CD14-positive monocyte (primary cell): Measurements from ENCODE around the gene DYNC1H1. TPM values are rescaled to one million over a fixed set of nuclear protein-coding genes. Genes with fewer than 3 reads are reported as not detected.

ENCODE experiments used
- DNase-seq, 3 donors: peaks; one replicate each; pipeline ENCODE4 v3.0.0-alpha.2; 2011 to 2022
- H2AFZ ChIP-seq: 2 replicates; pipeline ENCODE4 v1.6.0; 2012; ENCODE audit warnings: mild to moderate bottlenecking, low read depth, low read length, inconsistent platforms; ENCODE audit not compliant: insufficient read depth, poor library complexity, severe bottlenecking
- H3K27ac ChIP-seq, 2 donors: 1 replicate in 1 of 2; 2 replicates in 1 of 2; pipeline ENCODE4 v1.5.1; 2012 to 2013; ENCODE audit warnings: low read length in 2 of 2, control low read depth in 1 of 2, inconsistent platforms in 1 of 2, low read depth in 1 of 2, mild to moderate bottlenecking in 1 of 2
- H3K27me3 ChIP-seq, 2 donors: one replicate each; pipeline versions ENCODE4 v1.6.0 to v1.6.1; 2011 to 2013; ENCODE audit warnings: low read length in 2 of 2; ENCODE audit not compliant: control insufficient read depth in 2 of 2, insufficient read depth in 2 of 2
- H3K36me3 ChIP-seq, 2 donors: replicated peaks in 1 of 2; 1 replicate in 1 of 2; 2 replicates in 1 of 2; pipeline versions ENCODE4 v1.5.1 to v1.6.1; 2012 to 2013; ENCODE audit warnings: low read length in 2 of 2, control low read depth in 1 of 2, inconsistent platforms in 1 of 2, mild to moderate bottlenecking in 1 of 2; ENCODE audit not compliant: insufficient read depth in 2 of 2, control insufficient read depth in 1 of 2
- H3K4me1 ChIP-seq, 2 donors: 1 replicate in 1 of 2; 2 replicates in 1 of 2; pipeline versions ENCODE4 v1.5.1 to v1.6.1; 2012 to 2013; ENCODE audit warnings: low read length in 2 of 2, control low read depth in 1 of 2, inconsistent platforms in 1 of 2, mild to moderate bottlenecking in 1 of 2, moderate library complexity in 1 of 2; ENCODE audit not compliant: insufficient read depth in 2 of 2, control insufficient read depth in 1 of 2
- H3K4me2 ChIP-seq: replicated peaks from 2 replicates; pipeline ENCODE3; 2012; ENCODE audit warnings: low read length, moderate library complexity, mild to moderate bottlenecking; ENCODE audit not compliant: poor library complexity, severe bottlenecking; ENCODE audit errors: extremely low read depth
- H3K4me3 ChIP-seq, 3 experiments: fragments of 200-600 bp in 1 of 3; sonication (generic) in 1 of 3; replicated peaks in 1 of 3; 1 replicate in 2 of 3; 2 replicates in 1 of 3; pipeline ENCODE4 v1.5.1; 2011 to 2013; ENCODE audit warnings: low read length in 3 of 3, mild to moderate bottlenecking in 3 of 3, control low read depth in 2 of 3, low read depth in 2 of 3, inconsistent platforms in 1 of 3, moderate library complexity in 1 of 3
- H3K79me2 ChIP-seq: 2 replicates; pipeline ENCODE4 v1.6.0; 2012; ENCODE audit warnings: mild to moderate bottlenecking, control low read depth, inconsistent platforms, low read length, moderate library complexity; ENCODE audit not compliant: insufficient read depth
- H3K9ac ChIP-seq: 2 replicates; pipeline ENCODE4 v1.6.0; 2017; ENCODE audit warnings: low read length, mild to moderate bottlenecking; ENCODE audit not compliant: insufficient read depth, poor library complexity, severe bottlenecking
- H3K9me3 ChIP-seq, 2 donors: replicated peaks in 1 of 2; 1 replicate in 1 of 2; 2 replicates in 1 of 2; pipeline versions ENCODE4 v1.5.1 to v1.6.1; 2012 to 2013; ENCODE audit warnings: low read length in 2 of 2, control low read depth in 1 of 2; ENCODE audit not compliant: control insufficient read depth in 1 of 2, insufficient read depth in 1 of 2
- H4K20me1 ChIP-seq: 2 replicates; pipeline ENCODE4 v1.6.0; 2012; ENCODE audit warnings: mild to moderate bottlenecking, low read length, control low read depth, moderate library complexity; ENCODE audit not compliant: insufficient read depth
- H3K27ac Mint-ChIP-seq, 7 donors: one replicate each; pipeline ENCODE4 v1.8.0; 2020; ENCODE audit warnings: mild to moderate bottlenecking in 7 of 7, mixed read lengths in 7 of 7, moderate library complexity in 6 of 7, inconsistent platforms in 2 of 7
- H3K27me3 Mint-ChIP-seq, 3 donors: one replicate each; pipeline ENCODE4 v1.8.0; 2021 to 2022; ENCODE audit warnings: low read depth in 3 of 3, mild to moderate bottlenecking in 3 of 3, mixed read lengths in 3 of 3, moderate library complexity in 3 of 3, inconsistent platforms in 1 of 3
- H3K36me3 Mint-ChIP-seq, 2 donors: one replicate each; pipeline ENCODE4 v1.8.0; 2020; ENCODE audit warnings: mixed read lengths in 2 of 2, inconsistent platforms in 1 of 2, mild to moderate bottlenecking in 1 of 2
- H3K4me1 Mint-ChIP-seq: one replicate; pipeline ENCODE4 v1.8.0; 2020; ENCODE audit warnings: mild to moderate bottlenecking, mixed read lengths
- H3K4me3 Mint-ChIP-seq, 2 donors: one replicate each; pipeline ENCODE4 v1.8.0; 2020; ENCODE audit warnings: mild to moderate bottlenecking in 2 of 2, mixed read lengths in 2 of 2, moderate library complexity in 1 of 2
- H3K9me3 Mint-ChIP-seq, 7 donors: one replicate each; pipeline ENCODE4 v1.8.0; 2020 to 2022; ENCODE audit warnings: mixed read lengths in 7 of 7, mild to moderate bottlenecking in 6 of 7, moderate library complexity in 6 of 7, inconsistent platforms in 2 of 7
- WGBS: methylation state at CpG from one replicate; pipeline ENCODE4 v1.1.5; 2013; ENCODE audit warnings: missing lambda C conversion rate; ENCODE audit not compliant: insufficient coverage; 5-methylcytosine and 5-hydroxymethylcytosine counted together
- intact Hi-C, 2 donors: fragments of 100-400 bp; cut with micrococcal nuclease; formaldehyde crosslinking; loops; one replicate each; pipeline versions ENCODE4 v1.15.0 to v1.15.1; 2023
- polyA plus RNA-seq, 3 donors: library from polyadenylated mRNA; depleted of rRNA in 1 of 3; unstranded in 2 of 3; stranded (reverse) in 1 of 3; fragments of 300-500 nt in 2 of 3; fragments of >200 nt in 1 of 3; fragmentation: Illumina TruSeq in 2 of 3; gene quantifications; 1 replicate in 2 of 3; 2 replicates in 1 of 3; pipeline ENCODE4 v1.2.3, GENCODE V29; 2012 to 2021
- TF ChIP-seq, protein P1 (sequence below): fragments of 200-600 bp; IDR thresholded peaks from one replicate; pipeline ENCODE4 v1.8.0; 2022; ENCODE audit warnings: antibody characterized with exemption, mild to moderate bottlenecking

Gene DYNC1H1
- polyA plus RNA-seq, 3 donors: 14.7 to 87.3 (median 23.6) TPM

DNA sequence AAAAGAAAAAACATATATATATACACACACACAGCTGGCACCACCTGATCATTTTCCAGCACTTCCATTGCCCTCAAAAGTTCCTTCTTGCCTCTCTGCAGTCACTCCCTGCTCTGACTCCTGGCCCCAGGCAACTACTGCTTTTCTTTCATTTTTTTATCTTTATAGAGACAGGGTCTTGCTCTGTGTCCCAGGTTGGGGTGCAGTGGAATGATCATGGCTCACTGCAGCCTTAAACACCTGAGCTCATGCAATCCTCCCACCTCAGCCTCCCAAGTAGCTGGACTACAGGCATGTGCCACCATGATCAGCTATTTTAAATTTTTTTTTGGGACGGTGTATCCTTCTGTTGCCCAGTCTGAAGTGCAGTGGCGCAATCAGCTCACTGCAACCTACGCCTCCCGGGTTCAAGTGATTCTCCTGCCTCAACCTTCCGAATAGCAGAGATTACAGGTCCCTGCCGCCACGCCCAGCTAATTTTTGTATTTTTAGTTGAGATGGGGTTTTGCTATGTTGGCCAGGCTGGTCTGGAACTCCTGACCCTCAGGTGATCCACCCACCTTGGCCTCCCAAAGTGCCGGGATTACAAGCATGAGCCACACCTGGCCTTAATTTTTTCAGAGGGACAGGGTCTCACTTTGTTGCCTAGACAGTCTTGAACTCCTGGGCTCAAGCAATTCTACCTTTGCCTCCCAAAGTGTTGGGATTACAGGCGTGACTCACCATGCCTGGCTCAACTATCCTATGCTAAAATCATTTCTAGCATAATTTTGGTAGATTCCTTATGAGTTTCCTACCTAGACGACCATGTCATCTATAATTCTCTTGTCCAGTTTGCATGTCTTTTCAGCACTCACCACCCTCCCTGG is 114.7 kb downstream of the DYNC1H1 start:
- Histone ChIP-seq H3K4me1 (peaks cover 3 to 8% of the 10 kb centered on the region in 2 donors), H3K27me3 (no peaks in the 10 kb centered on the region), H2AFZ (no peak overlapping the region), H3K4me2 (no peak overlapping the region), H3K79me2 (peaks cover 21% of the 10 kb centered on the region), H4K20me1 (peaks cover 45% of the 10 kb centered on the region), H3K27ac (no peak overlapping the region), H3K9ac (no peak overlapping the region), H3K4me3 (no peak overlapping the region), H3K9me3 (no peaks in the 10 kb centered on the region), H3K36me3 (peaks cover 47 to 61% of the 10 kb centered on the region in 2 donors)
- WGBS: 96% methylated on average over 5 of the region's 10 CpGs
- no peak for DNase-seq
- intact Hi-C loops: no loop called here
- peaks cover 54 to 61% of the 10 kb centered on the region in 2 donors for H3K36me3 Mint-ChIP-seq
- H3K4me3 Mint-ChIP-seq: no peak overlapping the region
- peaks cover 0 to 1% (median 0%) of the 10 kb centered on the region in 3 donors for H3K27me3 Mint-ChIP-seq
- peak overlapping the region in 3 of 7 donors; percentile 27 to 79 (median 58) for H3K27ac Mint-ChIP-seq
- no peaks in the 10 kb centered on the region for H3K9me3 Mint-ChIP-seq
- TF ChIP-seq, protein P1, sequence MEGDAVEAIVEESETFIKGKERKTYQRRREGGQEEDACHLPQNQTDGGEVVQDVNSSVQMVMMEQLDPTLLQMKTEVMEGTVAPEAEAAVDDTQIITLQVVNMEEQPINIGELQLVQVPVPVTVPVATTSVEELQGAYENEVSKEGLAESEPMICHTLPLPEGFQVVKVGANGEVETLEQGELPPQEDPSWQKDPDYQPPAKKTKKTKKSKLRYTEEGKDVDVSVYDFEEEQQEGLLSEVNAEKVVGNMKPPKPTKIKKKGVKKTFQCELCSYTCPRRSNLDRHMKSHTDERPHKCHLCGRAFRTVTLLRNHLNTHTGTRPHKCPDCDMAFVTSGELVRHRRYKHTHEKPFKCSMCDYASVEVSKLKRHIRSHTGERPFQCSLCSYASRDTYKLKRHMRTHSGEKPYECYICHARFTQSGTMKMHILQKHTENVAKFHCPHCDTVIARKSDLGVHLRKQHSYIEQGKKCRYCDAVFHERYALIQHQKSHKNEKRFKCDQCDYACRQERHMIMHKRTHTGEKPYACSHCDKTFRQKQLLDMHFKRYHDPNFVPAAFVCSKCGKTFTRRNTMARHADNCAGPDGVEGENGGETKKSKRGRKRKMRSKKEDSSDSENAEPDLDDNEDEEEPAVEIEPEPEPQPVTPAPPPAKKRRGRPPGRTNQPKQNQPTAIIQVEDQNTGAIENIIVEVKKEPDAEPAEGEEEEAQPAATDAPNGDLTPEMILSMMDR: no peak
- peaks cover 17% of the 10 kb centered on the region for H3K4me1 Mint-ChIP-seq

DNA sequence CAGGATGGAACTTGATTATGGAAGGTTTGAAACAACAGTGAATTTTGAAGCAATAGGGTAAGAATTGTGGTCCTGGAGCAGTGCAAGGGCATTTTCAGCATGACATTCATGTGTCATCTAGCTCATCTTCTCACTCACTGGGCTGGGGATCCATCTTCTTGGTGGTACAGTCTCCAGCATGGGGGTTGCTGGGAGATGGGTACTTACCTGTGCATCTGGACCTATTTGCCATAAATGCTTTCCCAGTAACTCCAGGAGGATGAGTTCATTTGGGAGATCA is 115.3 kb downstream of the DYNC1H1 start:
- H3K36me3 Mint-ChIP-seq: peaks cover 60 to 67% of the 10 kb centered on the region in 2 donors
- no peak overlapping the region for H3K4me2 ChIP-seq

More for the DNA sequence above, 115.3 kb downstream of the DYNC1H1 start:
- Histone ChIP-seq H2AFZ (no peak overlapping the region), H4K20me1 (peaks cover 51% of the 10 kb centered on the region), H3K4me3 (no peak overlapping the region), H3K27me3 (no peaks in the 10 kb centered on the region), H3K79me2 (peaks cover 27% of the 10 kb centered on the region), H3K9me3 (no peaks in the 10 kb centered on the region), H3K9ac (no peak overlapping the region), H3K36me3 (peaks cover 52 to 66% of the 10 kb centered on the region in 2 donors), H3K27ac (no peak overlapping the region), H3K4me1 (peaks cover 3 to 11% of the 10 kb centered on the region in 2 donors)
- Mint-ChIP-seq H3K4me1 (peaks cover 22% of the 10 kb centered on the region), H3K27me3 (no peaks in the 10 kb centered on the region), H3K27ac (peak overlapping the region in 2 of 7 donors; percentile 2 to 58), H3K9me3 (no peaks in the 10 kb centered on the region), H3K4me3 (no peak overlapping the region)
- DNase-seq: no peak
- intact Hi-C loops: no loop called here
- TF ChIP-seq, protein P1: no peak
